AG08395 (cell line): ENCODE data around the gene ZNF41.
"Not testable (repeated sequence)": the region's sequence is repeated elsewhere in the genome, so short reads cannot be mapped to it uniquely, and the experiment has no call there.

Source experiments
- DNase-seq: peaks from one replicate; pipeline ENCODE4 v3.0.0; 2012; ENCODE audit warnings: mixed read lengths, low spot score

The ZNF41 gene

GRCh38 chrX:47492133-47492532 is 9.1 kb upstream of the ZNF41 start:
- not testable (repeated sequence) for DNase-seq

- DNase-seq = no peak
Observed at GRCh38 chrX:47489507-47490275, 6.7 kb upstream of the ZNF41 start.

- no peak for DNase-seq
Observed at GRCh38 chrX:47484885-47485284, 1.9 kb upstream of the ZNF41 start.

GRCh38 chrX:47483306-47484268 is 565 bp upstream of the ZNF41 start:
- peak; percentile 15 for DNase-seq

GRCh38 chrX:47482065-47482511 is 934 bp downstream of the ZNF41 start:
- DNase-seq = no peak

- no peak for DNase-seq
Observed at GRCh38 chrX:47481160-47481559, 1.9 kb downstream of the ZNF41 start.

- DNase-seq = no peak
Observed at GRCh38 chrX:47480576-47480975, 2.4 kb downstream of the ZNF41 start.

GRCh38 chrX:47475476-47475875 is 7.5 kb downstream of the ZNF41 start:
- no peak for DNase-seq

- no peak for DNase-seq
Observed at GRCh38 chrX:47467106-47467505, 15.9 kb downstream of the ZNF41 start.

GRCh38 chrX:47460561-47460960 is 22.5 kb downstream of the ZNF41 start:
- no peak for DNase-seq

- DNase-seq = no peak
Observed at GRCh38 chrX:47458528-47458927, 24.5 kb downstream of the ZNF41 start.

GRCh38 chrX:47456080-47456479 is 26.9 kb downstream of the ZNF41 start:
- no peak for DNase-seq

GRCh38 chrX:47452112-47452511 is 30.9 kb downstream of the ZNF41 start:
- DNase-seq = no peak

GRCh38 chrX:47448165-47448806 is 34.7 kb downstream of the ZNF41 start:
- no peak for DNase-seq

- DNase-seq = no peak
Observed at GRCh38 chrX:47447607-47448006, 35.4 kb downstream of the ZNF41 start.

- no peak for DNase-seq
Observed at GRCh38 chrX:47446971-47447370, 36.1 kb downstream of the ZNF41 start.

GRCh38 chrX:47446431-47446830 is 36.6 kb downstream of the ZNF41 start:
- no peak for DNase-seq

GRCh38 chrX:47430925-47431324 is 52.1 kb downstream of the ZNF41 start:
- DNase-seq = no peak

- no peak for DNase-seq
Observed at GRCh38 chrX:47422444-47422843, 60.6 kb downstream of the ZNF41 start.

- no peak for DNase-seq
Observed at GRCh38 chrX:47420962-47421361, 62.1 kb downstream of the ZNF41 start.

GRCh38 chrX:47420265-47420664 is 62.8 kb downstream of the ZNF41 start:
- DNase-seq = peak; percentile 5

- DNase-seq = no peak
Observed at GRCh38 chrX:47413179-47413594, 69.8 kb downstream of the ZNF41 start.
